MM.1S (cell line): ENCODE measurements around the gene SUPT3H.
A peak's percentile ranks its signal among the peaks of the same experiment; 100 is the strongest.

Experiments used
- DNase-seq: peaks from one replicate; pipeline ENCODE4 v3.0.0-alpha.2; 2015
- H2AFZ ChIP-seq: fragments of 300-600 bp; sonication (generic); 2 replicates; pipeline ENCODE4 v1.6.0; 2016; ENCODE audit warnings: antibody characterized with exemption, low read length
- H3F3A ChIP-seq: fragments of 300-600 bp; sonication (generic); 2 replicates; pipeline ENCODE4 v1.6.1; 2016; ENCODE audit warnings: mild to moderate bottlenecking, antibody characterized with exemption, low read length, moderate library complexity, mixed read lengths; ENCODE audit not compliant: insufficient read depth
- H3K27ac ChIP-seq: fragments of 300-600 bp; sonication (generic); 2 replicates; pipeline ENCODE4 v1.5.1; 2016; ENCODE audit warnings: mild to moderate bottlenecking, low read length
- H3K27me3 ChIP-seq: fragments of 300-600 bp; sonication (generic); replicated peaks from 2 replicates; pipeline ENCODE4 v1.6.0; 2016; ENCODE audit warnings: low read length; ENCODE audit not compliant: insufficient read depth
- H3K36me3 ChIP-seq: fragments of 300-600 bp; sonication (generic); replicated peaks from 2 replicates; pipeline ENCODE4 v1.6.1; 2016; ENCODE audit warnings: mild to moderate bottlenecking, low read length, mixed read lengths; ENCODE audit not compliant: insufficient read depth
- H3K4me1 ChIP-seq: fragments of 300-600 bp; sonication (generic); 2 replicates; pipeline ENCODE4 v1.6.1; 2016; ENCODE audit warnings: low read length, mixed read lengths
- H3K4me2 ChIP-seq: fragments of 300-600 bp; sonication (generic); 2 replicates; pipeline ENCODE4 v1.6.0; 2016; ENCODE audit warnings: low read depth, low read length
- H3K4me3 ChIP-seq: fragments of 300-600 bp; sonication (generic); 2 replicates; pipeline ENCODE4 v1.5.1; 2016; ENCODE audit warnings: low read length, mixed read lengths
- H3K79me2 ChIP-seq: fragments of 300-600 bp; sonication (generic); 2 replicates; pipeline ENCODE4 v1.6.1; 2016; ENCODE audit warnings: mixed run types, low read length, mixed read lengths
- H3K9ac ChIP-seq: fragments of 300-600 bp; sonication (generic); 2 replicates; pipeline ENCODE4 v1.6.1; 2016; ENCODE audit warnings: low read length, mixed read lengths
- H3K9me2 ChIP-seq: fragments of 300-600 bp; sonication (generic); replicated peaks from 2 replicates; pipeline ENCODE4 v1.6.1; 2016; ENCODE audit warnings: mild to moderate bottlenecking, low read length, mixed read lengths; ENCODE audit not compliant: insufficient read depth
- H3K9me3 ChIP-seq: fragments of 300-600 bp; sonication (generic); replicated peaks from 2 replicates; pipeline ENCODE4 v1.6.1; 2016; ENCODE audit warnings: mild to moderate bottlenecking, low read length, mixed read lengths; ENCODE audit not compliant: insufficient read depth
- H4K20me1 ChIP-seq: fragments of 300-600 bp; sonication (generic); 2 replicates; pipeline ENCODE4 v1.6.1; 2016; ENCODE audit warnings: mild to moderate bottlenecking, low read length, moderate library complexity, mixed read lengths; ENCODE audit not compliant: insufficient read depth
- CTCF ChIP-seq: fragments of 300-600 bp; sonication (generic); IDR thresholded peaks from 2 replicates; pipeline ENCODE4 v1.5.1; 2016; ENCODE audit warnings: antibody characterized with exemption, low read length, mixed read lengths
- EZH2 ChIP-seq: fragments of 300-600 bp; sonication (generic); optimal IDR thresholded peaks from 2 replicates; pipeline ENCODE3; 2017; ENCODE audit warnings: low read depth, mild to moderate bottlenecking, antibody characterized with exemption, low read length, mixed read lengths
- EZH2phosphoT487 ChIP-seq: fragments of 300-600 bp; sonication (generic); IDR thresholded peaks from 2 replicates; pipeline ENCODE4 v1.6.1; 2018; ENCODE audit warnings: antibody characterized with exemption, low read length

SUPT3H gene

DNA sequence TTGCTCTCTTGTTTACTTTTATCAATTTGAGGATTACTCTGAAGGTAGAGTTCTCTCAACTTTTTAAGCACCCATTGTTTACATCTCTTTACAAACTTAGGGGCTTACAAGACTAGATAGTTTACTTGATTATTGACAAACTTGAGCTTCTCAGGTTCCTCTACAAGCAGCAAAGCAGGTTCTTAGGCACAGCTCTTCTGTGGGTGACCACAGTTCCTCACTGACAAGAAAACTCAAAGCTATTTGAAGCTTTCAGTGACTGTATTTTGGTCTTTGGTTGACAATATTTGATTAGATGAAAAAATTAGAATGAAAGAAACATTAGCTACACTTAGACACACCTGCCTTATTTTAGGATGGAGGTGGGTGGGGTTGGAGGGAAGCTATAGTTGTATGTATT lies 376.9 kb downstream of the SUPT3H start:
- Histone ChIP-seq H3K4me1 (peaks cover 33% of the 10 kb centered on the region), H3K27me3 (no peaks in the 10 kb centered on the region)
- DNase-seq, result no peak

DNA sequence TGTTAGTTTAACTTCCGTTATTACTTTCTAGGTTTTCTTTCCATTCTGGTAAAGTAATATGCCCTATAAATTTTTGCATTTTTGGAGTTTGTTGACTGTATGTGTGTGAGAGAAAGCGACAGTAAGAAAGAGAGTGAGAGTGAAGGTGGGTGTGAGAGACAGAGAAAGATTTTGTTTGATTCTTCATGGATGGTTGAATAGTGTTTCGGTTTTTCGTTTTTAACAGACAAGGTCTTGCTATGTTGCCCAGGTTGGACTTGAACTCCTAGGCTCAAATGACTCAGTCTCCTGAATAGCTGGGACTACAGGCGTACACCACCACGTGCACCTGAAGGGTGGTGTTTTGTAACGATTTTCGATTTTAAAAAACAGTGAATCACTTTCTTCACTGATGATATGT lies 378.7 kb downstream of the SUPT3H start:
- Histone ChIP-seq H2AFZ (no peak overlapping the region), H3K79me2 (no peaks in the 10 kb centered on the region), H3K36me3 (no peaks in the 10 kb centered on the region), H4K20me1 (no peaks in the 10 kb centered on the region), H3K9me2 (no peaks in the 10 kb centered on the region; the same call in 1 of the 2 replicates), H3K27me3 (no peaks in the 10 kb centered on the region), H3K4me1 (peaks cover 33% of the 10 kb centered on the region), H3K4me3 (no peak overlapping the region), H3K27ac (no peak overlapping the region), H3K9me3 (no peaks in the 10 kb centered on the region), H3F3A (peaks cover 19% of the 10 kb centered on the region), H3K4me2 (no peak overlapping the region), H3K9ac (no peak overlapping the region)
- no peak for TF ChIP-seq CTCF
- TF ChIP-seq EZH2phosphoT487, result no peak
- TF ChIP-seq EZH2, result no peak
- no peak for DNase-seq

More for the DNA sequence above, 376.9 kb downstream of the SUPT3H start:
- H3F3A ChIP-seq, result peaks cover 19% of the 10 kb centered on the region
- H3K4me2 ChIP-seq, result peak overlapping the region; percentile 59; the same call in 1 of the 2 replicates
- H3K9me2 ChIP-seq, result no peaks in the 10 kb centered on the region; the same call in 1 of the 2 replicates
- no peaks in the 10 kb centered on the region for H3K9me3 ChIP-seq
- no peaks in the 10 kb centered on the region for H3K36me3 ChIP-seq
- H3K4me3 ChIP-seq, result no peak overlapping the region
- TF ChIP-seq EZH2phosphoT487 (no peak), EZH2 (no peak), CTCF (no peak)
- no peak overlapping the region for H3K9ac ChIP-seq
- peak overlapping the region; percentile 28; the same call in 1 of the 2 replicates for H2AFZ ChIP-seq
- no peaks in the 10 kb centered on the region for H4K20me1 ChIP-seq
- no peaks in the 10 kb centered on the region for H3K79me2 ChIP-seq
- peak overlapping the region; percentile 84; the same call in 1 of the 2 replicates for H3K27ac ChIP-seq

- peaks cover 10% of the 10 kb centered on the region for H3K4me1 ChIP-seq
- no peaks in the 10 kb centered on the region for H3K9me2 ChIP-seq
- no peak overlapping the region for H3K27ac ChIP-seq
Observed at GRCh38 chr6:44995486-44996132, 382.1 kb downstream of the SUPT3H start.

More at GRCh38 chr6:44995486-44996132, 382.1 kb downstream of the SUPT3H start:
- H3K9me3 ChIP-seq, result no peaks in the 10 kb centered on the region
- no peaks in the 10 kb centered on the region for H4K20me1 ChIP-seq
- no peak overlapping the region for H3K9ac ChIP-seq
- H3K4me3 ChIP-seq, result no peak overlapping the region
- no peaks in the 10 kb centered on the region for H3K27me3 ChIP-seq
- no peak overlapping the region for H3K4me2 ChIP-seq
- TF ChIP-seq EZH2phosphoT487 (no peak), EZH2 (no peak), CTCF (no peak)
- H3F3A ChIP-seq, result no peaks in the 10 kb centered on the region
- H2AFZ ChIP-seq, result no peak overlapping the region
- no peaks in the 10 kb centered on the region for H3K79me2 ChIP-seq
- no peaks in the 10 kb centered on the region for H3K36me3 ChIP-seq
- DNase-seq, result no peak
